ENCODE results near the gene NXF1. TPM values are rescaled to one million over a fixed set of nuclear protein-coding genes. Genes with fewer than 3 reads are reported as not detected.
"Not testable (repeated sequence)": the region's sequence is repeated elsewhere in the genome, so short reads cannot be mapped to it uniquely, and the experiment has no call there.

NXF1 gene
- polyA plus RNA-seq, 4 donors = 108 to 134 (median 119) TPM

GRCh38 chr11:62832336-62833234, 27.3 kb upstream of the NXF1 start, which contains the start of gene TEX54:
TSS of gene TEX54 (minus strand) at chr11:62832841.
- no peak for DNase-seq (ENCODE audit: low read depth in 4 of 4, low spot score in 2 of 4)

- DNase-seq (ENCODE audit: low read depth in 4 of 4, low spot score in 2 of 4) = peak; percentile 96 to 98 (median 98)
Measured at GRCh38 chr11:62831520-62832335, 26.5 kb upstream of the NXF1 start, which contains the start of gene STX5. TSS of gene STX5 (minus strand) at chr11:62832051. CDS start at chr11:62831243, 808 bp downstream.

- peak in 1 of 4 donors; percentile 60 for DNase-seq (ENCODE audit: low read depth in 4 of 4, low spot score in 2 of 4)
Measured at GRCh38 chr11:62830904-62831519, 25.8 kb upstream of the NXF1 start.

- DNase-seq (ENCODE audit: low read depth in 4 of 4, low spot score in 2 of 4) = not testable (repeated sequence)
Measured at GRCh38 chr11:62828130-62828529, 22.9 kb upstream of the NXF1 start.

GRCh38 chr11:62823677-62824076, 18.4 kb upstream of the NXF1 start:
- no peak for DNase-seq (ENCODE audit: low read depth in 4 of 4, low spot score in 2 of 4)

- DNase-seq (ENCODE audit: low read depth in 4 of 4, low spot score in 2 of 4) = no peak
Measured at GRCh38 chr11:62817129-62817528, 11.9 kb upstream of the NXF1 start.

GRCh38 chr11:62816557-62816956, 11.3 kb upstream of the NXF1 start:
- no peak for DNase-seq (ENCODE audit: low read depth in 4 of 4, low spot score in 2 of 4)

GRCh38 chr11:62811659-62812058, 6.4 kb upstream of the NXF1 start:
- no peak for DNase-seq (ENCODE audit: low read depth in 4 of 4, low spot score in 2 of 4)

GRCh38 chr11:62810748-62811147, 5.5 kb upstream of the NXF1 start:
- no peak for DNase-seq (ENCODE audit: low read depth in 4 of 4, low spot score in 2 of 4)

GRCh38 chr11:62806611-62807121, 1.4 kb upstream of the NXF1 start:
- no peak for DNase-seq (ENCODE audit: low read depth in 4 of 4, low spot score in 2 of 4)

- DNase-seq (ENCODE audit: low read depth in 4 of 4, low spot score in 2 of 4) = no peak
Measured at GRCh38 chr11:62805961-62806441, 761 bp upstream of the NXF1 start.

GRCh38 chr11:62804310-62805075, 747 bp downstream of the NXF1 start:
- DNase-seq (ENCODE audit: low read depth in 4 of 4, low spot score in 2 of 4) = no peak

- DNase-seq (ENCODE audit: low read depth in 4 of 4, low spot score in 2 of 4) = no peak
Measured at GRCh38 chr11:62801071-62801470, 4.2 kb downstream of the NXF1 start.

- DNase-seq (ENCODE audit: low read depth in 4 of 4, low spot score in 2 of 4) = no peak
Measured at GRCh38 chr11:62799486-62799885, 5.8 kb downstream of the NXF1 start.

GRCh38 chr11:62796281-62796680, 9.0 kb downstream of the NXF1 start:
- DNase-seq (ENCODE audit: low read depth in 4 of 4, low spot score in 2 of 4) = no peak

GRCh38 chr11:62794201-62794775, 11.0 kb downstream of the NXF1 start:
- DNase-seq (ENCODE audit: low read depth in 4 of 4, low spot score in 2 of 4) = no peak

- no peak for DNase-seq (ENCODE audit: low read depth in 4 of 4, low spot score in 2 of 4)
Measured at GRCh38 chr11:62792202-62792575, 13.1 kb downstream of the NXF1 start.

- DNase-seq (ENCODE audit: low read depth in 4 of 4, low spot score in 2 of 4) = peak in 3 of 4 donors; percentile 64 to 77 (median 65)
Measured at GRCh38 chr11:62791501-62792201, 13.6 kb downstream of the NXF1 start, which contains the start of gene TMEM223. TSS of gene TMEM223 (minus strand) at chr11:62792006. CDS start at chr11:62791994, 12 bp downstream.

GRCh38 chr11:62789576-62789975, 15.7 kb downstream of the NXF1 start:
- DNase-seq (ENCODE audit: low read depth in 4 of 4, low spot score in 2 of 4) = no peak

Data from left renal cortex interstitium (tissue), 4 donors.